GM21529 (cell line): ENCODE measurements around the gene MTMR8.

Experiments used
- ATAC-seq: cut with Tn5 transposase; IDR thresholded peaks from one replicate; pipeline ENCODE4 v1.9.1; 2021; ENCODE audit not compliant: unreplicated experiment

Gene MTMR8

GRCh38 chrX:64313624-64314023 lies 81.6 kb downstream of the MTMR8 start:
- ATAC-seq = no peak

DNA sequence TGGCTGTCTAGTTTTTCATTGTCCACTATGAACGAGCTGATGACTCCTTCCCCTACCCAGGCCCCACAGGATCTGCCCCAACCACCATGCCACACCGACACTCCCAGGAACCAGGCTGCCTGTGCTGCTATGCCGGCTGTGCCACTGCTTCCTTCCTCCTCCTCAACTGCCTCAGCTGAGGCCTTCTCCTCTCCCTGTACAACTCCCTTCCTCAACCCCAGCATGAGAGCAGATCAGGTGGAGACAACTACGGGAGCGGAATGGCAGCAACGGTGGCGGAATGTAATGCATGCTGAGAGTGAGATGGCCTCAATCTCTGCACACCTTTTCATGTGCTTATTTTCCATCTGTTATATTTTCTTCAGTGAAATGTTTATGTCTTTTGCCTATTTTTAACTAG lies 88.5 kb downstream of the MTMR8 start:
- no peak for ATAC-seq

DNA sequence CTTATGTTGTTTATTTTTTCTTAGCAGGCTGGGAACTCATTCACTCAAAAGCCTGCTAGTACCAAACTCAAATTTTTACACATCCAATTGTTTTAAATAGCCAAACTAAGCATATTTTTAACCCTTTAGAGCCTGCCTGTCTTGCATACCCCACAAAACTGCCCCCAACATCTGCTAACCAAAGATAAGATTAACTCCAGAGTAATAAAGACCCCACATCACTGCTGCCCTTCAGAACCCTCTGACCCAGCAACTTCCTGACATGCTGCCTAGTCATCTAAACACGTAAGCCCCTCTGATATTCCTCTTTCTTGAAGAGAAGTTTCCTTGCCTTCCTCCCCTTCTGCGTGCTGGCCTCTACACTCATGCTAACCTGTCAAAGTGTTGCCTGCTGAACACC lies 104.1 kb downstream of the MTMR8 start:
- no peak for ATAC-seq

DNA sequence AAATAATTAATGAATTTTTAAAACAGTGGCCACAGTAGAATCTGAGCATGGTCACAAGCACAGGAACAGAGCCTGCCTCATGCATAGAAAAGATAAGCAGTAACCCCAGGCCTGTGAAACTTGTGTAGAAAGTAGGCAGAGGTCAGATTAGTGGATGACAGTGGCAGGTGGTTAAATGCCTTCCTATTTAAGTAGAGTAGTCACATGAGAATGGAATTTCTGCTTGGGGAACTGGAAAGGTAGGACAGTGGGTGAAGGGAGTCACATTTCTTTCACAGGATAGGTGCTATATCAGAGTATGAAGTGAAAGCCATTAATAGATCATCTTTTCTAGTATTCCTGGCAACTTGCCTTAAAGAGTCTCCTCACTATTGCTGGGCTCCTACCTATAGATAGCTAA lies 130.0 kb downstream of the MTMR8 start:
- no peak for ATAC-seq

- ATAC-seq = no peak
Measured at GRCh38 chrX:64230123-64230970, 164.9 kb downstream of the MTMR8 start, which contains the start of gene ASB12. ASB12 (minus strand) TSS chrX:64230607; CDS start chrX:64225650, 4,957 bp downstream.

DNA sequence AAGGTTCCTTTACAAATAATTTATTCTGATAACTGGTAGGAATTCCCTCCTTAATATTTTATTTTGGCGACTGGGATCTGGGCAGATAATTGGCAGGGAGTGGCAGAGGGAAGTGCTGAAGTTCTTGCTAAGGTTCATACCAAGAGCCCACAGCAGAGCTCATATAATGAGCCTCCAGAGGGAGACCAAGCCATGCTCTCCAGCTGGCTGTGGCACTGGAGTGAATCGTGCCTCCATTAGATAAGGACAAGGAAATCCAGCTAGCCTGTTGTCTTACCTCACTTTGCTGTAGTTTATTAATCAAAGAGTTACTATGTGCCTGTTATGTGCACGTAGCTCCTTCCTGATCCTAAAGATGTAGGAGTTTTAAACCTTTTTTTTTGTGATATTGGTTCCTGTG lies 166.1 kb downstream of the MTMR8 start:
- ATAC-seq = no peak
